Kidney tubule cell (primary cell): Measurements from ENCODE around the gene METTL25.
A peak's percentile ranks its signal among the peaks of the same experiment; 100 is the strongest.

ENCODE experiments used
- DNase-seq: peaks from one replicate; pipeline ENCODE4 v3.0.0-alpha.2; 2018; ENCODE audit warnings: low spot score

Gene METTL25

GRCh38 chr12:82406651-82407050 is 48.3 kb downstream of the METTL25 start:
- no peak for DNase-seq

GRCh38 chr12:82407481-82407880 is 49.2 kb downstream of the METTL25 start:
- DNase-seq, result no peak

DNA sequence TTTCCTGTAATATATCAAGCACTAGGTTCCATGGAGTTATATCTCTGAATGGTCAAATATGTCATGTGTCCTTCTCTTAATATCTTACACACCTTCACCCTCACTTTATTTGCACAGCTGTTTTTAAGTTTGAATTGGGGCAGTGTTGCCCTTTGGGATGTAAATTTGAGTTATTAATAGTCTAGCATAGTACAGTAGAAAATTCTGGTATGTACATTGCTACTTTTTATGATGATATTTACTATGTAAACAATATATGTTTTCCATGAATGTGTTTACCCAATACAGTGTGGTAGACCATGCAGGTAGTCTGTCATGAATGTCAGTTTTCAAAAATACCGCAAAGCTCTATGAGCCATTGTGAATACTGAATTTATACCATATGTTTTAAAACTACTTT is 50.5 kb downstream of the METTL25 start:
- DNase-seq, result no peak

- DNase-seq, result peak; percentile 50
These were observed 53.4 kb downstream of the METTL25 start for GRCh38 chr12:82411546-82412230.

- peak; percentile 89 for DNase-seq
These were observed 53.9 kb downstream of the METTL25 start for GRCh38 chr12:82412246-82412645.

DNA sequence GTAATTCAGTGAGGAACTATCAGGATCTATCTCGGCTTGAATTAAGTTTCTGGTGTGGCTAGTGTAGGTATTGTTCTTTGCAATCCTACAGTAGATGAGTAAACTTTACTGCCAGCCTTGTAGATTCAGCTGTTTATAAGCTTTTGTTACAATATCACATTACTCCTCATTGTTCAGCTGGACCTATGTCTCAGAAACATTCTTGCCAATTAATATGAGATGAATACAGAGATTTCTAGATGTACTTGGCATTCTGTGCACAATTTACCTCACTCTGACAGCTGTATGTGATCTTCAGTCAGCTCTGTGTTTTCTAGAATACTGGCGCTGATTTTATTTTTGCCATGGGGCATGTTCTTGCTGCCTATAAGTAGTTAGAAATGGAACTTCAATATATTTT is 55.7 kb downstream of the METTL25 start:
- DNase-seq, result no peak

DNA sequence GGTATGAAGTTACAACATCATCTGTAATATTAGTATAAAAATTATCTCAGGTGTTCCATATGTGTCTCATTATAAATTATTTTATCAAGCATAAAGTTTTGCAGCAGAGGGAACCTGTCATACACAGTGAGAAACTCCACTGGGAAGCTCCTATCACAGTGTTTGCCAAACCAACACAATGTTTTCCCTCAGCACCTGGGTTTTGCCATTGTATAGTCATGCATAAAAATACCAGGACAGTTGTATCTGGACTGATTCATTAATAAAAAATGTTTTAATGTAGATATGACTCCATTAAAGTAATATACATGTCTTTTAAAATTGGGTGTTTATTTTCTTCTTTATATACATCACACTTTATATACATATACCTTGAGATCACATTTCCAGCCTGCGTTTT is 56.6 kb downstream of the METTL25 start:
- peak; percentile 83 for DNase-seq

DNA sequence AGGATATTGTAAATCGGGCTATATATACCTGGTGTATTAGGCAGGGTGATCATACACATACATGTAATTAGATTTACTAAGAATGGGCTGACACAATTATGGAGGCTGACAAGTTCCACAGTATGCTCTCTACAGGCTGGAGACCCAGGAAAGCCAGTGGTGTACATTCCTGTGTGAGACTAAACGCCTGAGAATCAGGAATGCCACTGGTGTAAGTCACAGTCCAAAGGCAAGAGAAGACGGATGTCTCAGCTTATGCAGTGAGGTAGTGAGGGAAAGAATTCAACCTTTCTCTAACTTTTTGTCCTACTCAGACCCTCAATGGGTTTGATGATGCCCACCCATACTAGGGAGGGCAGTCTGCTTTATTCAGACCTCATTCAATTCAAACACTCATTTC is 57.1 kb downstream of the METTL25 start:
- peak; percentile 91 for DNase-seq

- peak; percentile 68 for DNase-seq
These were observed 66.9 kb downstream of the METTL25 start for GRCh38 chr12:82425241-82425640.

- no peak for DNase-seq
These were observed 67.8 kb downstream of the METTL25 start for GRCh38 chr12:82426081-82426480.

DNA sequence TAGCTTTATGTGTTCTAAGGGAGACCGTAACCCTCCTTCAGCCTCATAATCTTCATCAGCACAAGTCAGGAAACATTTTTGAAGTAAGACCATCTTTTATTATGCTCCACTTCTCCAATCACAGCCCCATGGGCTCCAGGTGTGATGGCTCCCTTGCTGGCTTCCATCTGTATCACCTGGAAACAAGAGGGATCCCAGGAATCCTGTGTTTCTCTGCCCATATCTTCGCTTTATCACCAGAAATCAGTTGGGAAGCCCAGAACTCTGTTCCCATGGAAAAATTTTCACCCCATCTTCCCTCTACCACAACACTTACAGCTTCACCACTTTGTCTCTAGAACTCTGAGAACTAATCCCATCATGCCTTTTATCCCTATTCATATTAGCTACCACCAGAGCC is 68.3 kb downstream of the METTL25 start:
- no peak for DNase-seq

- no peak for DNase-seq
These were observed 72.3 kb downstream of the METTL25 start for GRCh38 chr12:82430541-82431145.

DNA sequence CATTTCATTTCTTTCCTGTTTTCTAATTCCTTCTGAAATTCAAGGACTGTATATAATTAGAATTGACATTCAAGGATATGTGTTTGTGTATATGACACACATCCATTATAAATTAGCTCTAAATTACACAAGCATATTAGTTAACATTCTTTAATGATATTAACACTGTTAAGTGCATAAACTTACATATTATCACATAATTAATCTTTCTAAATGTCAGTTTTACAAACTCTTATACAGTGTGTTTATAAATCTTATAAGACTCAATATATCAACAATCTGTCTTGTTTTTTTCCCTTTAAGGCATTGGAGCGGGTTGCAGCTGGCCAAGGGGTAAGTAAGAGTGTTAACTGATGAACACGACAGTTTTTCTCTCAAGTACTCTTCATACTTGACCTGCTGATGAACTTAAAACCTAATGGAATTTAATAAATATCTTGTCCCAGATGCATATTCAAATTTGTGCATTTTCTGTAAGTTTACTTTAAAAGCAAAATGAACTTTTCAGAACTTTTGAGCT is 76.1 kb downstream of the METTL25 start:
- no peak for DNase-seq

GRCh38 chr12:82436354-82436753 is 78.0 kb downstream of the METTL25 start:
- no peak for DNase-seq

DNA sequence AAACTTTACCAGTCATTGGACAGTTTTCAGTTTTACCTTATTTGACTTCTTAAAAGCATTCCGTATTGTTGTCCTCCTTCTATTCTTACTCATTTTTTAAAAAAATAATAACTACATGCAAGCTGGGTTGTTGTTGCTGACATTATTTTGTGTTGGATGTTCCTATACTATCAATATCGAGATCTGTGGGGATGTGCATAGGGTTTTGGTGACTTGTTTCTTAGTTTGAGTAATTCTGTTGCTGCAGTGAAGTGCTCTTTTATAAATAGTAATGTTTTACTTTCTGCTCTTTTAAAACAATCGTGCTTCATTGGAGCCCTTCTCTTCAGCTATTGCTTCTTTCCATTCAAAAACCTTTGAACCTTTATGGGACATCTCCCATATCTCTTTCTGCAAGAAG is 79.4 kb downstream of the METTL25 start:
- DNase-seq, result no peak

DNA sequence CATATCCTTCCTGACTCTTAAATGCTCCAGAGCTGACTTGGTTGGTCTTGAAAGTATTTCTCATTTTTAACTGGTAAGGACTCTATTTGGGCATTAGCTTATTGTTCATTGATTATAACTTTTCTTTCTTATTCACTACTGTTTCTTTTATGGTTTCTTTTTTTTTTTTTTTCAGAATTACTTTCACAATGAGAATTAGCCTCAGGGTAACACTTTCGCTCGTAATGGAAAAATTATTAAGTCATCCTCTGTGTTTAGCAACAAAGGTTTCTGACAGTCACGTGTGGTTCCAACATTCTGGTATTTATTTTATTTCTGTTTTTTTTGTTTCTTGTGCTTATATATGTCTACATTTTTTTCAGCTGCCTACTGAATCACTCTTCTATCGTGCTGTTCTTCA is 80.0 kb downstream of the METTL25 start:
- DNase-seq, result no peak

DNA sequence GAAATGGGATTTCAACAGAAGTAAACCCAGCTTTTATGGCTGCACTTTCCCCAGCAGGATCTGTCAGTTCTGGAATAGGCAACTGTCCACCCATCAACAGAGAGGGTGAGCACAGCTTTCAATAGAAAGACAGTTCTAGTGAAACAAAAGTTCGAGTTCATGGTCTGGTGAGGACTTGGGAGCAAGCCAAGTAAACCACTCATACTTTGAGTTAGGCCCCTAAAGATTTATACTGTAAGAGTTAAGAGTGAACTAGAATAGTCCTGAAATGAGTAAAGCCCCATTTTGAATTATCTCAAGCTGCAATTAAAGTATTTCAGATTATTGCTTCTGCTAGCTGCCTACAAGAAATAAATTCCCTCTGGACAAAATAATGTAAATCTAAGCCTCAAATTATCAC is 82.6 kb downstream of the METTL25 start:
- peak; percentile 23 for DNase-seq

- no peak for DNase-seq
These were observed 90.7 kb downstream of the METTL25 start for GRCh38 chr12:82448911-82449578.

GRCh38 chr12:82456633-82457032 is 98.3 kb downstream of the METTL25 start:
- DNase-seq, result no peak

- no peak for DNase-seq
These were observed 99.8 kb downstream of the METTL25 start for GRCh38 chr12:82458101-82458500.

DNA sequence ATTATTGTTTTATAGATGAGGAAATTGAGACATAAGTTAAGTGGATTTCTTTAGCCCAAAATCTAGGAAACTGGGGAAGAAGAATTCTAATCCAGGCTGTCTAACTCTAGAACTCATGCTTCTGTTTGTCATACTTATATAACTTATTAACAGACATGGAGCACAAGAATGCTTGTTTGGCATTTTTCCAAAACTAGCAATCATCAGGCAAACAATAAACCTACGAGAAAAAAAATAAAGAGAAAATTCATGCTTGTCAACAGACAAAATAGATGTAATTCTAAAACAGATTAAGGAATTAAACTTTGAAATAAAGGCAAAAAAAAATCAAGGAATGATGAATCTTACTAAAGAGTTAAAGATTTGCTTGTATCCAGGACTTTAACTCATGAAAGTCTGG is 103.1 kb downstream of the METTL25 start:
- DNase-seq, result peak; percentile 80

DNA sequence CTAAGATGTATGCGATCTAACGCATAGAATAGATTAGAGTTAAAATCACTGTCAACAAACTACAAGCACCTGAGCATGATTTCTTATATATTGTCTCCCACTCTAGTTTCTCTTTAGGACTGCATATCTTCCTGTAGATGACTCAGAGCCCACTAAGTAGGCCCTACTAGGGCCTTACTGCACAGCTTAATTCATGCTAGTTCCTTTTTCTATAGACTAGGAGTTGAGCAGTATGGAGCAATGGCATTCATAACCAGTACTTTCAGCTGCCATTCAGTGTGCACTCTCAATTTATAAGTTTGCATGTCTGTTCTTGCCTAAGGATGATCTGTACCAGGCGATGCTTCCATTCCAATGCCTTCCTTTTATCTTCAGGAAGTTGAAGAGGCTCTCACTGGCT is 103.5 kb downstream of the METTL25 start:
- peak; percentile 55 for DNase-seq

- no peak for DNase-seq
These were observed 110.2 kb downstream of the METTL25 start for GRCh38 chr12:82468563-82468962.
